ENCODE measurements around the gene ALDH9A1. TPM values are rescaled to one million over a fixed set of nuclear protein-coding genes. Genes with fewer than 3 reads are reported as not detected.
"Not testable (repeated sequence)": the region's sequence is repeated elsewhere in the genome, so short reads cannot be mapped to it uniquely, and the experiment has no call there.

Gene ALDH9A1
- total RNA-seq, 1 donor: 28.7 TPM

- H3K27me3 ChIP-seq (ENCODE audit: insufficient read depth, low read length): no peaks in the 10 kb centered on the region
- H3K4me3 ChIP-seq (ENCODE audit: low read length): no peak overlapping the region
- peaks cover 34% of the 10 kb centered on the region for H3K4me1 ChIP-seq (ENCODE audit: insufficient read depth, low read length)
- H3K9me3 ChIP-seq (ENCODE audit: low read depth, low read length): no peaks in the 10 kb centered on the region
These were observed 23.8 kb downstream of the ALDH9A1 start for GRCh38 chr1:165674599-165674998.

DNA sequence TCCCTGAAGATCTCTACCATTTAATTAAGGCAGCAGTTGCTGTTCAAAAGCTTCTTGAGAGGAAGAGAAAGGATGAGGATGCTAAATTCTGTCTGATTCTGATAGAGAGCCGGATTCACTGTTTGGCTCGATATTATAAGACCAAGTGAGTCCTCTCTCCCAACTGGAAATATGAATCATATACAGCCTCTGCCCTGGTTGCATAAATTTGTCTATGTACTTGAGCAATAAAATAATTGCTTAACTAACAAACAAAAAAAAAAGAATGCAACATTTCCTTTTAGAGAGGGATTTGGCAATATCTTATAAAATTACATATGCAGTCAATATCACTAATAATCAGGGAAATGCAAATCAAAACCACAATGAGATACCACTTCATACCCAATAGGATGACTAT is 26.8 kb downstream of the ALDH9A1 start:
- Histone ChIP-seq H3K9me3 (ENCODE audit: low read depth, low read length) (no peaks in the 10 kb centered on the region), H3K4me1 (ENCODE audit: insufficient read depth, low read length) (peaks cover 47% of the 10 kb centered on the region), H3K4me3 (ENCODE audit: low read length) (no peak overlapping the region), H3K27me3 (ENCODE audit: insufficient read depth, low read length) (no peaks in the 10 kb centered on the region)

- Histone ChIP-seq H3K4me3 (ENCODE audit: low read length) (no peak overlapping the region), H3K27me3 (ENCODE audit: insufficient read depth, low read length) (no peaks in the 10 kb centered on the region), H3K4me1 (ENCODE audit: insufficient read depth, low read length) (peaks cover 41% of the 10 kb centered on the region), H3K9me3 (ENCODE audit: low read depth, low read length) (no peaks in the 10 kb centered on the region)
These were observed 30.2 kb downstream of the ALDH9A1 start for GRCh38 chr1:165668184-165668583.

DNA sequence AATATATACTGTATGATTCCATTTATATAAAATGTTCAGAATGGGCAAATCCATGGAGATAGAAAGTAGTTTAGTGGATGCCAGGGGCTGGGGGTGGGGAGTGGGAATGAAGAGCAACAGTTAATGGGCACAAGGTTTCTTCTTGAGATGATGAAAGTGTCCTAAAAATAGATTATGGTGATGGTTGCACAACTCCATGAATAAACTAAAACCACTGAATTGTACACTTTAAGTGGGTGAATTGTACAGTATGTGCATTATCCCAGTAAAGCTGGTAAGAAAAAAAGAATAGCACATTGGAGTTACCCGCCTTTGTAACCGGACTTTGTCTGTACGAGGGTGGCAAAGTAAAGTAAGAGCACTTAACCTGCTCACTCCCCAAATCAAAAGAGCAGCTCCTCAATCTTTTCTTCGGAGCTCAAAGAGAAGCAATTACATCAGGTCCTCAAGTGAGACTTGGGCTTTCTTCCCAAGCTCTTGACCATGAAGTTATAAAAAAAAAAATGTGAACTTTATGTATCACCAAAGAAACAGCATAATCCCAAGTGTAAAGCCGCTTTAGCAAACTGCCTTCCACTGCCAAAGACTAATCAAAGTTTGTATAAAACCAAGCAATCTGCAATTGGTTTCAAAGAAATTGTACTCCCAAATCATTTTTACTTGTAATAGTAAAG is 32.1 kb downstream of the ALDH9A1 start:
- Histone ChIP-seq H3K4me1 (ENCODE audit: insufficient read depth, low read length) (peaks cover 33% of the 10 kb centered on the region), H3K9me3 (ENCODE audit: low read depth, low read length) (no peaks in the 10 kb centered on the region), H3K4me3 (ENCODE audit: low read length) (no peak overlapping the region), H3K27me3 (ENCODE audit: insufficient read depth, low read length) (no peaks in the 10 kb centered on the region)

GRCh38 chr1:165662186-165662585 is 36.2 kb downstream of the ALDH9A1 start:
- no peak overlapping the region for H3K4me3 ChIP-seq (ENCODE audit: low read length)
- H3K4me1 ChIP-seq (ENCODE audit: insufficient read depth, low read length): peaks cover 10% of the 10 kb centered on the region
- H3K9me3 ChIP-seq (ENCODE audit: low read depth, low read length): no peaks in the 10 kb centered on the region
- H3K27me3 ChIP-seq (ENCODE audit: insufficient read depth, low read length): no peaks in the 10 kb centered on the region

GRCh38 chr1:165661703-165662102 is 36.7 kb downstream of the ALDH9A1 start:
- Histone ChIP-seq H3K4me1 (ENCODE audit: insufficient read depth, low read length) (peaks cover 7% of the 10 kb centered on the region), H3K4me3 (ENCODE audit: low read length) (no peak overlapping the region), H3K9me3 (ENCODE audit: low read depth, low read length) (no peaks in the 10 kb centered on the region), H3K27me3 (ENCODE audit: insufficient read depth, low read length) (no peaks in the 10 kb centered on the region)

- Histone ChIP-seq H3K4me1 (ENCODE audit: insufficient read depth, low read length) (no peaks in the 10 kb centered on the region), H3K9me3 (ENCODE audit: low read depth, low read length) (no peaks in the 10 kb centered on the region), H3K27me3 (ENCODE audit: insufficient read depth, low read length) (no peaks in the 10 kb centered on the region), H3K4me3 (ENCODE audit: low read length) (no peak overlapping the region)
These were observed 38.8 kb downstream of the ALDH9A1 start for GRCh38 chr1:165659581-165659895.

DNA sequence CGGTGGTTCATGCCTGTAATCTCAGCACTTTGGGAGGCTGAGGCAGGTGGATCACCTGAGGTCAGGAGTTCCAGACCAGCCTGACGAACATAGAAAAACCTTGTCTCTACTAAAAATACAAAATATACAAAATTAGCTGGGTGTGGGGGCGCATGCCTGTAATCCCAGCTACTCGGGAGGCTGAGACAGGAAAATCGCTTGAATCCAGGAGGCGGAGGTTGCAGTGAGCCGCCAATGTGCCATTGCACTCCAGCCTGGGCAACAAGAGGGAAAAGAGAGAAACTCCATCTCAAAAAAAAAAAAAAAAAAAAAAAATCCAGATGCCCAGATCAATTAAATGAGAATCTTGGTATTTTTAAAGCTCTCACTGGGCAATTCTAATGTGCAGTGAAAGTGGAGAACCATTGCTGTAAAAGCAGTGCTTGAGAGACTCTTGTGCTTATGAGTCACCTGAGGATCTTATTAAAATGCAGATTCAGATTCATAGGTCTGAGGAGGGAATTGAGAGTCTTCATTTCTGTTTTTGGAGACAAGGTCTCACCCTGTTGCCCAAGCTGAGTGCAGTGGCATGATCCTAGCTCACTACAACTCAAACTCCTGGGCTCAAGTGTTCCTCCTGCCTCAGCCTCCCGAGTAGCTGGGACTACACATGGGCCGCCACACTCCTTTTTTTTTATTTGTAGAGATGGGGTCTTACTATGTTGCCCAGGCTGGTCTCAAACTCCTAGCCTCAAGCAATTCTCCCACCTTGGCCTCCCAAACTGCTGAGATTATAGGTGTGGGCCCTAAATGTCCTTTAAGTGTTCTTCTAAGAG is 39.4 kb downstream of the ALDH9A1 start:
- H3K27me3 ChIP-seq (ENCODE audit: insufficient read depth, low read length): not testable (repeated sequence)

DNA sequence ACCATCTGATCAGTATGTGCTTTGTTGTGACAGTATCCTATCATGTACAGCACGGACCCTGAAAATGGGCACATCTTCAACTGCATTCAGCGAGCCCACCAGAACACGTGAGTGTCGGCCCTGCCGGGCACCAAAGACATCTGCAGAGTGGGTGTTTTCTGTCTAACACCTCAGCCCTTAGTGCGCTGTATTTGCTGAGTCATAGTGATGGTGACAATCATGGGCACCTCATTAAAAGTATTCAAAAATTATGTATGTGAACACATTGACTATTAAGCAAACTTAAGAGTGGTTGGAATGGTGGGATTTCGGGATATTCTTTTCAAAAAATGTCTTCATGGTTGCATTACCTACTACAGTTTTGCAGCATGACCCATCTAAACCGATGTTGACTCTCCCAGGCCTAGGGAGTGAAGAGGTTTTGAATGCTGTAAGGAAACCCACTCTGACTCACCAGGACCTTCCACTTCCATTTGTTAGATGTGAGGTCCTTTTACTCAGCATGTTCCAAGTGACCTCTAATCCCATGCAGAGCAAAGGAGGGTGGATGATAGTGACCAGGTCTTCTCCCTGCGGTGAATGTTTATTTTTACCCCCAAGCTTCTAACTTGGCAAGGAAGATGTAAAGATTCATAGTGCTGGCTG is 47.3 kb downstream of the ALDH9A1 start:
- no peaks in the 10 kb centered on the region for H3K9me3 ChIP-seq (ENCODE audit: low read depth, low read length)
- no peak overlapping the region for H3K4me3 ChIP-seq (ENCODE audit: low read length)
- H3K27me3 ChIP-seq (ENCODE audit: insufficient read depth, low read length): no peaks in the 10 kb centered on the region
- H3K4me1 ChIP-seq (ENCODE audit: insufficient read depth, low read length): peaks cover 10% of the 10 kb centered on the region

More for the DNA sequence above, 39.4 kb downstream of the ALDH9A1 start:
- not testable (repeated sequence) for H3K4me1 ChIP-seq (ENCODE audit: insufficient read depth, low read length); H3K4me3 ChIP-seq (ENCODE audit: low read length); H3K9me3 ChIP-seq (ENCODE audit: low read depth, low read length)

DNA sequence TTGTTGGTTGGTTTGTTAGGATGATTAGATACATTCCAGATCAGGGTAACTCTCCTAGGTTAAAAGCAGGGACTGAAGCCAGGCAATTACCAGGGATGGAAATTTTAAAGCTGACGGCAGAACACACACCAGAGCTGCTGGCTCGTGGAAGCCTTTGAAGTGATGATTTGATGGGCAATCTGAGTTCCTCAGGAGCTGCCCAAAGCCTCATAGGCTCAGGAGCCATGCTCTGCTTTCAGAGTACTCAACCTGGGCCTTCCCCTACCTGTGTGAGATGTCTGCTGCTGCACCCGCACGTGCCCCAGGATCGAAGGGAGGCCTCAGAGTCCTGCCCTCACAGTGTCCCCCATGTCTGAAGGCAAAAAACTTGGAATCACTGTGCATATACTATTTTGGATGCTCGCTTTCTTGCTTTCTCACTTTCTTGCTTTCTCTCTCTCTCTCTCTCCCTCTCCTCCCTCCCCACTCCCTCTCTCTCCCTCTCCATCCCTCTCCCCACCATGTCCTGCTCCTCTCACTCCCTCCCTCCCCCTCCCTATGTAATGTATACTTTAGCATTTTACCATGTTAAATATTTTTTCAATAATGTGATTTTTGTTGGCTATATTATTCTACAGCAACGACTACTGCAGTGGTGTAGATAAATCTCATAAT is 49.3 kb downstream of the ALDH9A1 start:
- Histone ChIP-seq H3K9me3 (ENCODE audit: low read depth, low read length) (no peaks in the 10 kb centered on the region), H3K27me3 (ENCODE audit: insufficient read depth, low read length) (no peaks in the 10 kb centered on the region), H3K4me1 (ENCODE audit: insufficient read depth, low read length) (peaks cover 21% of the 10 kb centered on the region), H3K4me3 (ENCODE audit: low read length) (no peak overlapping the region)

DNA sequence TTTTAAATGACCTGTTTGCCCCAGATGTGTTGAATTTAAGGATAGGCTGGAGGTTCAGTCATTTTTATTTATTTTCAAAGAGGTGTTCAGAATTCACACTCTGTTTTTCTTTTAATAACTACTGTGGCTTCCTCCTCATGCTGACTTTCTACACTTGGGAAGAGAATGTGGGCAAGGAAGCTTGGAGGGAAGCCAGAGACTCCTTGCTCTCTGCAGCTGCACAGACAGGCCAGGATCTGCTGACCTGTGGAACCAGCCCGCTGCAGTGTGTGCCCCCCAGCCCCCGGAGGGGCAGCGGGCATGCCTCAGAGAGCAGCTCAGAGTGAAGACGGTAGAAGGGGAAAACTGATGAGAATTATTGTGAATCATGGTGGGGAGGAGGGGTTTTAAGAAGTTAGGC is 50.4 kb downstream of the ALDH9A1 start:
- H3K27me3 ChIP-seq (ENCODE audit: insufficient read depth, low read length): no peaks in the 10 kb centered on the region
- no peak overlapping the region for H3K4me3 ChIP-seq (ENCODE audit: low read length)
- peaks cover 21% of the 10 kb centered on the region for H3K4me1 ChIP-seq (ENCODE audit: insufficient read depth, low read length)
- H3K9me3 ChIP-seq (ENCODE audit: low read depth, low read length): no peaks in the 10 kb centered on the region

GRCh38 chr1:165647517-165647916 is 50.8 kb downstream of the ALDH9A1 start:
- Histone ChIP-seq H3K4me3 (ENCODE audit: low read length) (no peak overlapping the region), H3K4me1 (ENCODE audit: insufficient read depth, low read length) (peaks cover 21% of the 10 kb centered on the region), H3K9me3 (ENCODE audit: low read depth, low read length) (no peaks in the 10 kb centered on the region), H3K27me3 (ENCODE audit: insufficient read depth, low read length) (no peaks in the 10 kb centered on the region)

DNA sequence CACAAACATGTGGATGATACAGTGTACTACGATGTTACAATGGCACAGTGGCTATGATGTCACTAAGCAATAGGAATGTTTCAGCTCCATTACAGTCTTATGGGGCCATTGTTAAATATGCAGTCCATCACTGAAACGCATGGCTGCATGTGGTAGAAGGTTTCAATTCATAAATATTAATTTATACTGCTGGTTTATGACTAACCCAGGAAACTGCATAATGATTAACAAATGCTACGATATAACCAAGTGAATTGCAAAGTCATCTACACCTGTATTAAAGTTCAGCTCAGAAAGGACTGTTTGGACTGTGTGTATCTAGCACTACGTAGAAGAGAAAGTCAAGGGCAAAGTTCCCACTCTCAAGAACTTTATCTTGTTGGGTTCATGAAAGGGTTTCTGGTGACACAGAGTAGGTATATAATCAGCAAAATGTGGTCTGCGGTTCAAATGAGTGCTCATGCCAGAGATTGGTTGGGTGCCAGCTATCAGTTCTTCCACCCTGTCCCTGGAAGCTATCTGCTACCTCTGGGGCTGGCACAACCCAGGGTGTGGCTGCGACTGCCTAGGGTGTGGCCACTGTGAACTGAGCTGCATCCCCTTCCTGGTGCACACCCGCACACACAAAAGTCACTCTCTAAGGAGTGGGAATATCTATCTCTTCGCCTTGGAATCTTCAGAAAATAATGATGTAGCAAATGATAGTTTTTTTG is 52.6 kb downstream of the ALDH9A1 start:
- Histone ChIP-seq H3K4me1 (ENCODE audit: insufficient read depth, low read length) (peaks cover 30% of the 10 kb centered on the region), H3K4me3 (ENCODE audit: low read length) (no peak overlapping the region), H3K27me3 (ENCODE audit: insufficient read depth, low read length) (no peaks in the 10 kb centered on the region), H3K9me3 (ENCODE audit: low read depth, low read length) (no peaks in the 10 kb centered on the region)

DNA sequence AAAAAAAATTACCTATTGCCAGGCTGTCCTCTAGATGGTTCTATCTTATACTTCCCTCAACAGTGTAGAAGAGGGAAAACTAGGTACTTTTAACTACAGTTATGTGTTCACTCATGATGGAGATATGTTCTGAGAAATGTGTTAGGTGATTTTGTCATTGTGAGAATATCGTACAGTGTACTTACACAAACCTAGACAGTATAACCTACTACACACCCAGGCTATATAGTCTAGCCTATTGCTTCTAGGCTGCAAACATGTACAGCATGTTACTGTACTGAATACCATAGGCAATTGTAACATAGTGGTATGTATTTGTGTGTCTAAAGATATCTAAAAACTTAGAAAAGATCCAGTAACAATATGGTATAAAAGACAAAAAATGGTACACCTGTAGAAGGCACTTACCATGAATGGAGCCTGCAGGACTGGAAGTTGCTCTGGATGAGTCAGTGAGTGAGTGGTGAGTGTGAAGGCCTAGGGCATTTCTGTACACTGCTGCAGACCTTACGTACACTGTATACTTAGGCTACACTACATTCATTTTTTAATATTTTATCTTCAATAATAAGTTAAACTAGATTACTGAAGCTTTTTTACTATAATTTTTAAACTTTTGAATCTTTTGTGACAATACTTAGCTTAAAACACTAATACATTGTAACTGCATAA is 54.2 kb downstream of the ALDH9A1 start:
- Histone ChIP-seq H3K4me1 (ENCODE audit: insufficient read depth, low read length) (peaks cover 32% of the 10 kb centered on the region), H3K4me3 (ENCODE audit: low read length) (no peak overlapping the region), H3K9me3 (ENCODE audit: low read depth, low read length) (no peaks in the 10 kb centered on the region), H3K27me3 (ENCODE audit: insufficient read depth, low read length) (no peaks in the 10 kb centered on the region)

Data from mononuclear cell (primary cell).